NCI-H1694 (cell line): ENCODE results near the gene DHX9.

Experiments
- DNase-seq: peaks from one replicate; lab custom pipeline; 2025; lab: John Stamatoyannopoulos, UW

Gene DHX9

DNA sequence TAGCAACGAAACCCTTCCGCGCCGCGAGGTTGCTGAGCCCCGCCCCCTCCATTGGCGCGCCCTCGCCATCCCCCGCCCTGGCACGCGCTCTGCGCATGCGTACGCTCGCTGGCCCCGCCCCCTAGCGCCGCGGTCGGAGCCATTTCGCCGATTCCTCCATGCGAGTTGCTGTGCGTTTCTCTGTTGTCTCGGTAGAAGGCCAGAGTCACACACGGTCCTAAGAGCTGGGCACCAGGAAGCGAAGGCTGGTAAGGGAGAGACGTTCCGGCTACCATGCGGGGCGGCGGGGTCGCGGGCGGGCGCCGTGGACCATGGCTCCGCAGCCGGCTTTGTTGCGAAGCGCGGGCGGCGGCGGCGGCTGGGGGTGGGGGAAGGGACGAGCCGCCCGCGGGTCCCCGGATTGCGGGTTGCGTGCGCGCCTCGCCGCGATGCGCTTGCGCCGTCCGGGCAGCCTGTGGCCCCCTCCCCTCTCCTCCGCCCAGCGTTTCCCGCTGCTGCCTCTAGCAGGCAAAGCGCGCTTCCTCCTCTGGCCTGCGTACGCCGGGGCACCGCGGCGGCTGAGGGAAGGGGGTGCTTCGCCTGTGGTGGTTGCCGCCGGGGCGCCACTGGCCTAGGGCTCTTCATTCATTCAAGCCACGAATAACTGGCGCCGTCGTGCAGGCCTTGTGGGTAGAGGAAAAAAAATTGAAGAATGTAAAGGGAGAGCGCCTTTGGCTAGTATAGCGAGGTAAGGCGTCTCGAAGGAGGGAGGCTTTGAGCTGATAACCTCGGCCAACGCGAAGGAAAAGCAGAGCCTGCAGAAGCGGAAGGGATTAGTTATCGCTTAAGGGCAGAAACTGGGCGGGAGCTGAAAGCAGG, at the start of gene DHX9:
DHX9 (plus strand) TSS at position 139 of the 858 bp plus-strand sequence. CDS start 3,220 bp downstream, outside the sequence.
- peak; percentile 69 for DNase-seq

DNA sequence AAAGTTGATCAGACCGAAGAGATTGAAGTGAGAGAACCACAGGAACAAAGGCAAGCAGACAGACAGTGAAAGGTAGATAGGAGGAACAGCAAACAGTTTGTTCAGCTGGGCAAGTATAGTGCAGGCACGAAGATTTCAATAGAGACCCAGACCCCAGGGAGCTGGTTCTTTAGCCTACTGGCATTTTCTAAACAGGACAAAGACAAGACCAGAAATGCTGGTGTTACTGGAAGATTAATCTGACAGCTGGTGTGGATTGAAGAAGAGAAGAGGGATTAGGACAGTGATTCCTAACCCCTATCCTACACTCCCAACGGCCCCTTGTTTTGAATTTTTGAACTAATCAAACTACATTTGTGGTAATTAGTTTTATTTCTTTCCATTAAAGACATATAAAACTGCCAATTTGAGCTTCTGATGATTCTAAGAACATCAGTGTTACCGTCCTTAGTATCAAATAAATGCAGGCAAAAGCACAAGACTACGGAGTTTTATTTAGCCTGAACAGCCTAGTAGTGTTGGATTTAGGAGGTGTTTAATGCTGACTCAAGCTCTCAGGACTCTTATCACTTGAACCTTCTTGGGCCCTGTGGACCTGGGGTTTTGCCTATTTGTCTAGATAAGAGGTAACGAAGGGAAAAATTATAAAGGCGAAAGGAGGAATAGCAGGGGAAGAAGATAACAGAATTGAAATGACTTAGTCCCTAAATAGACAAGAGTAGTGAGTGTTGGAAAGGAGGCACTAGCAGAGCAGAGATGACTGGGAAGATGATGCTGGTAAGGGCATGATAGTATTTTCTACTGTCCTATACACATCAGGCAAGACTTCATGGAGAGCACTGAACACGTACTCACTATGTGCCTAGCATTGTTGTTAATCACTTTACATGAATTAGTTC, 47.6 kb upstream of the DHX9 start:
- no peak for DNase-seq

DNA sequence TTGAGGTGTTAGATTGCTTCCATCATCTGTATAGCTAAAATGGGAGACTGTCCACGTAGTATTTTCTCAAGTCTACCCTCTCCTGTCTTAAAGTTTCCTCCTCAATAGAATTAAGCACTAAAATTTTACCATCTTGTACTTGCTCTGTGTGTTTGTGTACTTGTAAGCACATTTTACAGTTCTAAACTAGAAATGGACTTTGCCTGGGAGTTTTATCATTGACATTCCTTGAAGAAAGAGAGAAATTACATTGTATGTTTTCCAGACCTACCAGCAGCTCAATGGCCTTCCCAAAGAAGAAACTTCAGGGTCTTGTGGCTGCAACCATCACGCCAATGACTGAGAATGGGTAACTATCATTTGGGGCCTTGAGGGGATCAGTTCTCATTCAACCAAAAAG, 45.1 kb upstream of the DHX9 start:
- DNase-seq, result no peak

DNA sequence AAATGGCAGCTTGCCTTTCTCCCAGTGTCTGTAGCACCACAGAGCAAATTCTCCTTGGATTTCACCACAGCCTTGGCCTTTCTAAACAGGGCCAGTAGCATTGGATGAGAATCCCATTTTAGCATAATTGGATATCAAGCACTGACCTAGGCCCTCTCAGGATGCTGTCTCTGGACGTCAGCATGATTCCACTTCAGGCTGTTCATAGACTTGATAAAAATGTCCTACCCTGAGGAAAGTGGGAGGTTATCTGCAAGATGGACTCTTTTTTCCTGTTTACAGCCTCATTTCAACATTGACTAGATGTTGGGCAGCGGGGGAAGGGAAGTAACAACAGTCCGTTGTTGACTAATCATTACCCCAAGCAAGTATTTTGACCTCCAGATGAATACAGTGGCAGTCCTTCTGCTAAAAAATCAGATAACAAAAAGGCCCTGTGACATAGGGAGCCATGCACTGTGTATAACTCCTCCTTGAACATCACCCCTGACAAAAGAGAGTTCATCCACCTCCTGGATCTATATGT, 44.4 kb upstream of the DHX9 start:
- DNase-seq, result no peak

DNA sequence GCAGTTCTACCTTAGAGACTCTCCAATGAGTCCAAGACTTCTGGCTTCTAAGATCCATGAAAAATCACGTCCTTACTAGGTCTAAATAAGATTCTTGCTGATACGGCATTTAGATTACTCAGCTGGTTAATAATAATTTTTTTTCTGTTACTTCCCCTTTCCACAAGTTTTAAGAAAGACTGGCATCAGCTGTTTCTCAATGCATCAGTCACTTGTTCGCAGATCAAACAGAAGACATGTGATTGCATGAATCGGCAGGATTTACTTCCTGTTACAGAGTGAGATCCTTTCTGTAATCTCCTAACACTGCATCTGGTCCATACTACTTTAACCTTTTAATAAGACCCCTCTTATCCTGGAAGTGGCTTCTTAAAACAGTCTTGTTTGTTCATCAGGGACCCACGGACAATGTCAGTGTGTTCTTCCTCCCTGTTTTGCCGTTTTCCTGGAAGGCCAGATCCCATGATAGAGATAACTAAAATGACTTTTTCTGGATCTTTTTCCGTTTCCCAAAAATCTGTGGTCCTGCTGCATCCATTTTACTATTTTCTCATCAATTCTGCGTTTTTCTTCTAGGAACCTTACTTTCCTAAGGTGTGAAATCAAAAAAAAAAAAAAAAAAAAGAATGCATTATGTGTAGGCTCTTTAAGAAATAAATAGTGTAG, 43.5 kb upstream of the DHX9 start:
- no peak for DNase-seq

DNA sequence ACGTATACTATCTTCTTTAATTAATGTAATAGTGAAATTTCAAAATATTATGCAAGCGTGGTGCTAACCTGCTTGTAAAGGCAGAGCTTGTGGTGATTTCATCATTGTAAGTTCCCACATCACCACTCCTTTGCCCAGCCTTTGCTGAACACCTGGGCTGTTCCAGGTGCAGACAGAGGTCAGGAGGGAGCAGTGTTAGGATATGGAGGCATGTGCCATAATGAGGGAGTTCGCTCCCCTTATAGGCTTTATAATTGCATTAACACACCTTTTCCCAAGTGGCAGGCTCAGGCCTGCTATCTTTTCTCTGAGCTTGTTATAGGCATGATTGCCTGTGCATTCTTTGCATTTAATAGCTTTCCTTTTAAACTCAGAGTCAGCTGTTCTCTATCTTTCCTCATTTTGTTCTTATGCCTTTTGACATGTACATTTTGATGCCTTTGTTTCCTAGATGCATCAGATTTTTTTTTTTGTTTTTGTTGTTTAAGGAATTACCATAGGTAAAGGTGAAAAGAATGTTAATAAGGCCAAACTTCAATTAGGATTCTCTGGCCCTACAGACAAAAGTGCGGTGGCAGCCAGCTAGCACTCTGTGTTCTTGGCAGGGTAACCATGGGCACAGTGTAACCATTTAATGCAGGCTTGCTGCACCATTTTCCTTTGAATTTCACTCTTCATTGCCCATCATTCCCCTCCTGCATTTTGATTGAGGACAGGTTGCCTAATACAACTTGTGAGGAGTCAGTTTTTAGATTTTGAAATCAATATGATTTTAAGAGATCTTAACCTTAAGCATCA, 36.9 kb upstream of the DHX9 start:
- DNase-seq, result no peak

DNA sequence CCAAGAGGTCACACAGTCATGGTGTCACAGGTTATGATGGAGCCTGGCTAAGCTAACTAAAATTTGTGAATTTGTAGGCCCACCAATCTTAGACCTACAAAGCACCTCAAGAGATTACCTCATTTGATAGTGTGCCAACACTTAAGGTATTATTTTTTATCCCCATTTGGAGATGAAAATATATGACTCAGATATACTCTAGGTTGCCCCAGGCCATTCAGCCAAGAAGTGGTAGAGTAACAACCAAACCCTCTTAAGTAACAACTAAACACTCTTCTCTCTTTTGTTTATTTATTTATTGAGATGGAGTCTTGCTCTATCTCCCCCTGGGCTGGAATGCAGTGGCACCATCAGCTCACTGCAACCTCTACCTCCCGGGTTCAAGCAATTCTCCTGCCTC, 35.3 kb upstream of the DHX9 start:
- no peak for DNase-seq

DNA sequence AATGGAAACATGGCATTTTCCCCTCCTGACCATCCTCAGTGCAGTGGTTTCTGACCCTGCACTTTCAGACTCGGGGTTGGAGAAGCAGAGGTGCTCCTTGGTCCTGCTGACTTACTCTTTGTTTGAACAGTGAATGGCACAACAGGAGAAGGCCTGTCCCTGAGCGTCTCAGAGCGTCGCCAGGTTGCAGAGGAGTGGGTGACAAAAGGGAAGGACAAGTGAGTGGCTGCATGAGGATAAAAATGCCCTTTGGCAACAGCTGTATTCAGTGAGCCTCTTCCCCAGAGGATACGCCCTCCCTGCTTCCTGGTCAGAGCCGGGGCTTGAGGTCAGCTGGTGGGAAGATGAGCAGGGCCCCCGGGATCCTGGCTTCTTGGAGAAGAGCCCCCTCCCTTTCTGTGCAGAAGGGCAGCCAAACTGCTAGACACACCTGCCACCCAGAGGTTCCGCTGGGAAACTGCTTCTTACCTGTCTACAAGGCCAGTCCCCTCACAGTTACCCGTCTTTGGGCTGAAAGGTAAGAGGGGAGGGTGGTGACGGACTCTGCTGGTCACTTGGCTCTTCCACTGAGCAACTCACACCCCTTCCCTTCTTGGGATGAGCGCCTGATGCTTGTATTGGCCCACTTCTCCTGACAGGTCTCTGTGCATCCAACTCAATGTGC, 33.0 kb upstream of the DHX9 start:
- DNase-seq, result no peak

DNA sequence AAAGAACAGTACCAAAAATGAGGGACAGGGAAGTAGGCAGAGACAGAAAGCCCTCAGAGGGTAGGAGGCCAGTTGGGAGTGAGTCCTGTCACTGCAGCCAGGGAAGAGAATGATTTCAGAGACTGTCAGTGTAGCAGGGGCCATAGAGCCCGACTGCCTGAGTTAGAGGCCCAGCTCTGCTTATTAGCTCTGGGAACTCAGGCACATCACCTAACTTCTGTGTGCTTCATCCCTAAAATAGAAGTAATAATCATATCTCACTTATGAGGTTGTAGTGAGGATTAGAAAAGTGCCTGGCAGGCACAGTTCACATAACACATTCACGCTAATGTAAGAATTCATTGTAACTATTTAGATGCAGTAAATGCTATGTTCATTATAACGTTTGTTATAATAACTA, 31.2 kb upstream of the DHX9 start:
- DNase-seq, result no peak

DNA sequence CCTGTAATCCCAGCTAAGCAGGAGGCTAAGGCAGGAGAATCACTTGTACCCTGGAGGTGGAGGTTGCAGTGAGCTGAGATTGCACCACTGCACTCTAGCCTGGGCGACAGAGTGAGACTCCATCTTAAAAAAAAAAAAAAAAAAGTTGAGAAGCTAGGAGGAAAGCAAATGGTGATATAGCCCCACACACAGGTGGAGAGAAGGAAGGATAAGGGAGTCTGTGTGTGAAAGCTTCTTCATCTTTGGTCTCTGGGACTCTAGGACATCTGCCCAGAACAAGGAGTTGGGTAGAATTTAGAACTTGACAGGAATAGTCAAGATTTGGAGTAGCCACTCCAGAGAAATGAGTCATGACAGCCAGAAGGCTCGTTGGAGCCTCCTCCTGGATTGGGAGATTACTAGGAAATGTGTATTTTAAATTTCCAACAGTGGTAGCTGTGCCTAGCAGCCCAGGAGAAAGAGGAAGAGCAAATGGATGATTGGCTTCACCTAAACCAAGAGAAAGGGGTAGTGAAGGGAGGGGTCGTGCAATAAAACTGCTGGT, 29.7 kb upstream of the DHX9 start:
- no peak for DNase-seq

DNA sequence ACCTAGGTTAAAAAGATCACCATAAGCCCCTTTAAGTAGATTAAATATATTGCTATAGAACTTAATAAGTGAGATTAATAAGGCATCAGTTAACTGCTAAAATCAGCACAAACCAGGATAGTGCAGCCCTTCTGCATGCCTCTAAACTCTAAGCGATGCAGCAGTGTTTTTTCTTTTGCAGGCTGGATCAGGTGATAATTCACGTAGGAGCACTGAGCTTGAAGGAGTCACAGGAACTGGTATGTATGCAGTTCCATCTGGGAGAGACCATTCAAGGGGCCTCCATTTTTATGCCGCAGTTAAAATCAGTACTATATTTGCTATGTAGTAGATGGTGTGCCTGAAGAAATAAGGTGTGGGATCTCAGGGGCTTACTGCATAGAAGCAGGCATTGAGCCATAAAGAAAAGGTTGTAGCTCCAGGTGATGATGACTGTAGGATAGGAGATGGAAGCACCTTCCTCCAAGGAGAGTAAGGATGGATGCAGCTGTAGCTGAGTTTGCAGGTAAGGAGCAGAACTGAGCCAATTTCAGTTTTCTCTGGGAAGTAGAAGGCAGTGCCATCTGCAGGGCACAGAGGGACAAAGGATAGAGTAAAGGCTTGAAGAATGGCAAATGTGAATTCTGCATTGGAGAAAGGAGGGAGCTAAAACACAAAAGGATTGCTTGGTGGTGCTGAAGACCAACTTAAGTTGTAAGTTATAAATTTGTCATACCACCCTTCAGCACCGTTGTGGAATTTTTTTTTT, 27.0 kb upstream of the DHX9 start:
- no peak for DNase-seq

DNA sequence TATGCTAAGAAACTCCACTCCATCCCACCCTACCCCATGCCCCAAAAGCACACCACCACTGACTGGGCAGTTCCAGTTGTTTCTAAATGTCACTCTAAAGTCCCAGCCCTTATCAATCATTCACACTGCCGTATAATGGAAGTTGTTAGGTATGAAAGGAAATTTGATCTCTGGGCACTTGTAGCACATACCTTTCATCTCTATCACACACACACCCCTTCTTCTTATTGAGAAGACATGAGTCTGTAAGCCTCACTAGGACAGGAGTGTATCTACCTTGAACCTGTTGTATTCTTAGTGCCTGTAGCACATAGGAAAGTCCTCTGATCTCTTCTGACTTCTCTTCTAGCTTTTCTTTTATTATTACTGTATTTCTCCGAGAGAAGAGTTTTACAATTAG, 22.3 kb upstream of the DHX9 start:
- no peak for DNase-seq

DNA sequence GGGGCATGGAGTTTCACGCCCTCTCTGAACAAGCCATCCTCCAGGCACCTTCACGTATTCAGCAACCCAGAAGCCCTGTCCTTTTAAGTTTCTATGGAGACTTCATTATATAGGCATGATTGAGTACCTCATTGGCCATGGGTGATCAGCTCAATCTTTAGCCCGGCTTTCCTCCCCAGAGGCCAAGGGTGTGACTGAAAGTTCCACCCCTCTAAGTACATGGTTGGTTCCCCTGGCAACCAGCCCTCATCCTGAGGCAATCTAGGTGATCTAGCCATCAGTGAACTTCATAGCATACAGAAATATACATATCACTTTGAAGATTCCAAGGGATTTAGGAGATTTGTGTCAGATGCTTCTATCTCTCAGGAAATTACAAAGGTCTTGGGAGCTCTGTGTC, 21.3 kb upstream of the DHX9 start:
- DNase-seq, result no peak

DNA sequence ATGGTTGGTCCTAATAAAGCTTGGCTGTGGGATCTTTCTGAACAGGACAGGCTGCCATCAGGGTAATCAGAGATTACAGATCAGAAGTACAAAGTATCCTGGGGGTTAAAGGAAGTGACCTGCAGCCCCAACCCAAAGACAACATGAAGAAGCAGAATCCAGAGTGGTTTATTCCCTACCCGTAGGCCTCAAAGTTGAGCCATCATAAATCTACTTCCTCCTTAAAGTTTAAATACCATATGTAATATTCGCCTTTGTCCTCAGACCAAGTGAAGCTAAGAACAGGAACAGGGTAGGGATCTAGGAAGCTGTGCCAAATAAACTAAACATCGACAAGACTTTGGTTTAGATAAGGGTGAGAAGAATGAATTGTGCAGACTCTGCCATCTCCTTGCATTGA, 15.9 kb upstream of the DHX9 start:
- no peak for DNase-seq

DNA sequence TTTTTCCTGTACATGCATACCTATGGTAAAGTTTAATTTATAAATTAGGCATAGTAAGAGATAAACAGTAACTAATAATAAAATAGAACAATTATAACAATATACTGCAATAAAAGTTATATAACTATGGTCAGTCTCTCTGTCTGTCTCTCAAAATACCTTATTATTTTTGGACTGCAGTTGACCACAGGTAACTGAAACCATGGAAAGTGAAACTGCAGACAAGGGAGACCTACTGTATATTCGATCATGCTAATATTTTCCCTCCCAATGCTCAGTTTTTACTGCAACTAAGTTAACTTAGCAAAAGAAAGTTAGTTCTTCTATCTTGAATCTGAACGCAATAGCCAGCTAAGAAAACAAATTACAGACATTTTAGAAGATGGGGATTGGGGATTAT, 12.3 kb upstream of the DHX9 start:
- no peak for DNase-seq

DNA sequence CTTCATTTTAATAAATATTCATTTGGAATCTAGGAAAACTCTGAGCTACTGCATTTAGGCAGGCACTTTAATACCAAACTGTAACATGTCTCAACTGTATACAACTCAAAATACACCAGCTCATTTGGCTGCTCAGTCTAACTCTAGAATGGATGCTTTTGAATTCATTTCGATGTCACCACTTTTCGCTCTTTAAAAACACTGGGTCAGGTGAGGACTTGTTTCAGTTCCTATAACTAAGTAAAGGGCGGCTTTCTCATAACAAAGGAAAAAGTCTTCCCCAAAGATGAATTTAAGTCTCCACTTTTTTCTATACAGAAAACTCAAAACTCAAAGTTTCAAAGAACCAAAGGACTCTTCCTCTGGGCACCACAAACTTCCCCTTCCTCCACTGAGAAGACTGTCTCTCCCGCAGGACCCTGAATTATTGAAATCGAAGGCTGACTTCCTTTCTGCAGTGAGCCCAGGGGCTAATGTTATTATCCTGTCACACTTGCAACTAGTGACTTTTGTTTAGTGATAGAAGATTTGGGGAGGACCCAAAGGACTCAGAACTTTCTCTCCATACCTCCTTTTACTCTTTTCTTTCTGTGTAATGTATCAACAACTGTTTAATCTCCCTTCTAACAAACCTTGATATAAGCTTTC, 9.7 kb upstream of the DHX9 start:
- no peak for DNase-seq

DNA sequence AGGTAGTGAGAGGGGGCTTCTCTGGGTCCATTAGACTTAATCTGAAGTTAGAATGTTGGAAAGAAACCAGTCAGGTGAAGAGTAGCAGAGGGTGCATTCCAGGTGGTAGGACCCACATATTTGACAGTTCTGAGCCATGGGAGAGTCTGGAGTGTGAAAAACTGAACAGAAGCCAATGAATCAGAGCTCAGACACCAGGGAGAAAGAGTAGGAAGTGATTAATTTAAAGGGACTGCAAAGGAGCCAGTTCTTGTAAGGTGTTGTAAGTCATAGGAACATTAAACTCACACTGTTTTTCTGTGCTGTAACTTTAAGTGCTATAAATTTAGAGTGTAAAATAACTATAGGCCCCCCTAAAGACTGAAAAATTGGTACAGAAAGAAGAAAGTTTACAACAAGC, 5.9 kb upstream of the DHX9 start:
- no peak for DNase-seq

DNA sequence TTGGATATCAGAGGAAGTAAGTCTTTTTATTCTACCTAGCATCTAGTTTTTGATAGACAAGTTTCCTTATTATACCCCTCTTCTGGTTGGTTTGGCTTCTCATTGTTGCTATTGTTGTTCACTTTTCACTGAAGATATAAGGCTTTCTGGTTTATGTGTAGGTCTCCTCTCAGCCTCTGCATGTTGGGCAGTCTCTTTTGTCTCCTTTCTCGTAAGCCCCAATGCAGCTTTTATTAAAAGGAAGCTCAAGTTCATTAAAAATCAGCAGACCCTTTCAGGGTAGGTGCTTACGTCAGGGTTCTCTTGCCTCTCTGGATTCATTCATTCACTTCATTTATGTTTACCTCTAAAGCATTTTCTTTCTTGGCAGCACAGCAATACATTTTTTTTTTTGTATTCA, 4.8 kb upstream of the DHX9 start:
- no peak for DNase-seq

DNA sequence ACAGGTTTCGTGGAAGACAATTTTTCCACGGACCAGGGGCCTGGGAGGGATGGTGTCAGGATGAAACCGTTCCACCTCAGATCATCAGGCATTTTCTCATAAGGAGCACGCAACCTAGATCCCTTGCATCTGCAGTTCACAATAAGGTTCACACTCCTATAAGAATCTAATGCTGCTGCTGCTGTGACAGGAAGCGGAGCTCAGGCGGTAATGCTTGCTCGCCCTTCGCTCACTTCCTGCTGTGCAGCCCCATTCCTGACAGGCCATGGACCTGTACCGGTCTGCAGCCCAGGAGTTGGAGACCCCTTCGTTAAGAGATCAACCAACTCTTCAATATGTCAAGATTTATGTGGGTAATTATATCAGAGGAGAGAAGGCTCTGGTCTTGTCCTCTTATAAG, 3.3 kb upstream of the DHX9 start:
- no peak for DNase-seq
